Activated naive CD4-positive, alpha-beta T cell treated with anti-CD3 and anti-CD28 coated beads for 36 hours (primary cell): ENCODE measurements around the gene C1QA. TPM values are rescaled to one million over a fixed set of nuclear protein-coding genes. Genes with fewer than 3 reads are reported as not detected.
A peak's percentile ranks its signal among the peaks of the same experiment; 100 is the strongest.
"Not testable (repeated sequence)": the region's sequence is repeated elsewhere in the genome, so short reads cannot be mapped to it uniquely, and the experiment has no call there.

Source experiments
- CTCF ChIA-PET: fragments of 350-600 bp; sonication (Branson Sonifier 250); formaldehyde crosslinking; loops from one replicate; lab custom pipeline; 2021; ENCODE audit warnings: antibody characterized with exemption; lab: Charles Lee
- DNase-seq: peaks from one replicate; pipeline ENCODE4 v3.0.0-alpha.2; 2020
- H3K27ac Mint-ChIP-seq: one replicate; pipeline ENCODE4 v1.8.0; 2021; ENCODE audit warnings: mild to moderate bottlenecking, mixed read lengths
- H3K27me3 Mint-ChIP-seq: one replicate; pipeline ENCODE4 v1.8.0; 2021; ENCODE audit warnings: low read depth, mixed read lengths
- H3K36me3 Mint-ChIP-seq: one replicate; pipeline ENCODE4 v1.8.0; 2021; ENCODE audit warnings: low read depth, mixed read lengths
- H3K4me1 Mint-ChIP-seq: one replicate; pipeline ENCODE4 v1.8.0; 2021; ENCODE audit warnings: low read depth, mixed read lengths
- H3K4me3 Mint-ChIP-seq: one replicate; pipeline ENCODE4 v1.8.0; 2021; ENCODE audit warnings: mild to moderate bottlenecking, moderate library complexity, mixed read lengths
- H3K9me3 Mint-ChIP-seq: one replicate; pipeline ENCODE4 v1.8.0; 2021; ENCODE audit warnings: mixed read lengths
- intact Hi-C: fragments of 100-400 bp; cut with micrococcal nuclease; formaldehyde crosslinking; loops from one replicate; pipeline ENCODE4 v1.15.1; 2023
- total RNA-seq, 2 experiments: library from RNA; stranded (reverse); gene quantifications; one replicate each; pipeline ENCODE4 v1.2.3, GENCODE V29; 2021

C1QA gene
- total RNA-seq, 2 experiments from 2014 or later = not detected

- H3K9me3 Mint-ChIP-seq = no peaks in the 10 kb centered on the region
- CTCF ChIA-PET = interaction anchor here (1.1 kb wide), 1 partner anchor 1071 kb away, joined by 3 read pairs; no protein-coding TSS in a partner anchor
- intact Hi-C loops = no loop called here
These were observed 35.6 kb downstream of the C1QA start for GRCh38 chr1:22671999-22672398.

GRCh38 chr1:22673486-22674409 lies 37.3 kb downstream of the C1QA start:
- intact Hi-C loops = no loop called here
- no peaks in the 10 kb centered on the region for H3K4me1 Mint-ChIP-seq
- H3K9me3 Mint-ChIP-seq = no peaks in the 10 kb centered on the region
- no peaks in the 10 kb centered on the region for H3K36me3 Mint-ChIP-seq
- CTCF ChIA-PET = interaction anchor here (1.3 to 2.6 kb wide), 3 partner anchors 18 to 215 kb away, joined by 3 to 11 read pairs (median 4); no protein-coding TSS in a partner anchor
- peak; percentile 45 for DNase-seq
- H3K27ac Mint-ChIP-seq = no peak overlapping the region
- no peak overlapping the region for H3K4me3 Mint-ChIP-seq
- peaks cover 31% of the 10 kb centered on the region for H3K27me3 Mint-ChIP-seq

More at GRCh38 chr1:22671999-22672398, 35.6 kb downstream of the C1QA start:
- no peaks in the 10 kb centered on the region for H3K36me3 Mint-ChIP-seq
- peaks cover 29% of the 10 kb centered on the region for H3K27me3 Mint-ChIP-seq
- no peaks in the 10 kb centered on the region for H3K4me1 Mint-ChIP-seq
- no peak for DNase-seq
- no peak overlapping the region for H3K27ac Mint-ChIP-seq
- no peak overlapping the region for H3K4me3 Mint-ChIP-seq

- Mint-ChIP-seq H3K27ac (no peak overlapping the region), H3K4me1 (no peaks in the 10 kb centered on the region), H3K27me3 (peaks cover 31% of the 10 kb centered on the region), H3K9me3 (no peaks in the 10 kb centered on the region), H3K4me3 (no peak overlapping the region), H3K36me3 (no peaks in the 10 kb centered on the region)
- intact Hi-C loops = no loop called here
- no peak for DNase-seq
- CTCF ChIA-PET = interaction anchor here (1.3 to 2.6 kb wide), 3 partner anchors 19 to 215 kb away, joined by 3 to 11 read pairs (median 4); no protein-coding TSS in a partner anchor
These were observed 38.0 kb downstream of the C1QA start for GRCh38 chr1:22674410-22674749.

- H3K9me3 Mint-ChIP-seq, DNase-seq, H3K4me3 Mint-ChIP-seq, intact Hi-C loops, H3K36me3 Mint-ChIP-seq, H3K4me1 Mint-ChIP-seq, H3K27ac Mint-ChIP-seq: not testable (repeated sequence)
- H3K27me3 Mint-ChIP-seq = peaks cover 27% of the 10 kb centered on the region
- CTCF ChIA-PET = interaction anchor here (0.6 to 2.6 kb wide), 3 partner anchors 27 to 281 kb away, joined by 3 to 11 read pairs (median 5); no protein-coding TSS in a partner anchor
These were observed 39.7 kb downstream of the C1QA start for GRCh38 chr1:22676151-22676550.

GRCh38 chr1:22676916-22677583 lies 40.6 kb downstream of the C1QA start:
- no peaks in the 10 kb centered on the region for H3K4me1 Mint-ChIP-seq
- no peak for DNase-seq
- H3K36me3 Mint-ChIP-seq = no peaks in the 10 kb centered on the region
- H3K4me3 Mint-ChIP-seq = no peak overlapping the region
- no peaks in the 10 kb centered on the region for H3K9me3 Mint-ChIP-seq
- peaks cover 24% of the 10 kb centered on the region for H3K27me3 Mint-ChIP-seq
- CTCF ChIA-PET = no interaction called here
- intact Hi-C loops = no loop called here
- H3K27ac Mint-ChIP-seq = no peak overlapping the region

GRCh38 chr1:22677931-22678896 lies 41.8 kb downstream of the C1QA start:
- H3K27me3 Mint-ChIP-seq = peaks cover 13% of the 10 kb centered on the region

GRCh38 chr1:22680726-22681125 lies 44.3 kb downstream of the C1QA start:
- no peak for DNase-seq
- Mint-ChIP-seq H3K27ac (no peak overlapping the region), H3K4me3 (no peak overlapping the region), H3K27me3 (peaks cover 4% of the 10 kb centered on the region), H3K36me3 (no peaks in the 10 kb centered on the region), H3K9me3 (no peaks in the 10 kb centered on the region), H3K4me1 (no peaks in the 10 kb centered on the region)
- CTCF ChIA-PET = no interaction called here
- intact Hi-C loops = no loop called here

More at GRCh38 chr1:22677931-22678896, 41.8 kb downstream of the C1QA start:
- Mint-ChIP-seq H3K4me3 (no peak overlapping the region), H3K27ac (no peak overlapping the region), H3K4me1 (no peaks in the 10 kb centered on the region), H3K9me3 (no peaks in the 10 kb centered on the region), H3K36me3 (no peaks in the 10 kb centered on the region)
- CTCF ChIA-PET = interaction anchor here (0.6 kb wide), 2 partner anchors 262 to 358 kb away, joined by 3 read pairs; no protein-coding TSS in a partner anchor
- DNase-seq = no peak
- intact Hi-C loops = no loop called here

GRCh38 chr1:22681556-22682276 lies 45.3 kb downstream of the C1QA start:
- CTCF ChIA-PET = no interaction called here
- Mint-ChIP-seq H3K36me3 (no peaks in the 10 kb centered on the region), H3K4me3 (no peak overlapping the region), H3K27ac (no peak overlapping the region), H3K4me1 (no peaks in the 10 kb centered on the region), H3K27me3 (peaks cover 7% of the 10 kb centered on the region), H3K9me3 (no peaks in the 10 kb centered on the region)
- no peak for DNase-seq
- intact Hi-C loops = no loop called here

- Mint-ChIP-seq H3K9me3 (no peaks in the 10 kb centered on the region), H3K27me3 (peaks cover 5% of the 10 kb centered on the region), H3K36me3 (no peaks in the 10 kb centered on the region), H3K4me1 (no peaks in the 10 kb centered on the region), H3K27ac (no peak overlapping the region), H3K4me3 (no peak overlapping the region)
- no peak for DNase-seq
- intact Hi-C loops = no loop called here
- CTCF ChIA-PET = no interaction called here
These were observed 47.1 kb downstream of the C1QA start for GRCh38 chr1:22683547-22683946.

GRCh38 chr1:22685591-22686059 lies 49.2 kb downstream of the C1QA start:
- H3K27me3 Mint-ChIP-seq = peaks cover 5% of the 10 kb centered on the region
- H3K27ac Mint-ChIP-seq = no peak overlapping the region
- H3K36me3 Mint-ChIP-seq = no peaks in the 10 kb centered on the region
- no peaks in the 10 kb centered on the region for H3K4me1 Mint-ChIP-seq
- DNase-seq = no peak
- no peaks in the 10 kb centered on the region for H3K9me3 Mint-ChIP-seq
- CTCF ChIA-PET = no interaction called here
- H3K4me3 Mint-ChIP-seq = no peak overlapping the region
- intact Hi-C loops = no loop called here

GRCh38 chr1:22687191-22687590 lies 50.8 kb downstream of the C1QA start:
- peaks cover 5% of the 10 kb centered on the region for H3K27me3 Mint-ChIP-seq
- no peaks in the 10 kb centered on the region for H3K4me1 Mint-ChIP-seq
- no peak overlapping the region for H3K4me3 Mint-ChIP-seq
- DNase-seq = no peak
- CTCF ChIA-PET = no interaction called here
- H3K36me3 Mint-ChIP-seq = no peaks in the 10 kb centered on the region
- intact Hi-C loops = no loop called here
- H3K27ac Mint-ChIP-seq = no peak overlapping the region
- no peaks in the 10 kb centered on the region for H3K9me3 Mint-ChIP-seq
